CD4-positive, alpha-beta T cell treated with Interleukin-15 for 1 hour (primary cell): ENCODE measurements around the gene MYL6.
A peak's percentile ranks its signal among the peaks of the same experiment; 100 is the strongest.
"Not testable (repeated sequence)": the region's sequence is repeated elsewhere in the genome, so short reads cannot be mapped to it uniquely, and the experiment has no call there.

Experiments used
- DNase-seq: peaks from one replicate; pipeline ENCODE4 v3.0.0-alpha.2; 2020

Gene MYL6

GRCh38 chr12:56129942-56130495, 28.1 kb upstream of the MYL6 start:
- DNase-seq: no peak

- DNase-seq: no peak
These were observed 27.3 kb upstream of the MYL6 start for GRCh38 chr12:56130876-56131275.

- no peak for DNase-seq
These were observed 23.3 kb upstream of the MYL6 start for GRCh38 chr12:56134897-56135296.

GRCh38 chr12:56137853-56138571, 20.1 kb upstream of the MYL6 start:
- DNase-seq: no peak

- no peak for DNase-seq
These were observed 16.0 kb upstream of the MYL6 start for GRCh38 chr12:56141946-56142784.

GRCh38 chr12:56143217-56143616, 14.9 kb upstream of the MYL6 start:
- no peak for DNase-seq

GRCh38 chr12:56143870-56144269, 14.3 kb upstream of the MYL6 start:
- DNase-seq: no peak

- DNase-seq: no peak
These were observed 12.9 kb upstream of the MYL6 start for GRCh38 chr12:56145217-56145616.

GRCh38 chr12:56146492-56147460, 11.4 kb upstream of the MYL6 start:
- DNase-seq: no peak

- DNase-seq: no peak
These were observed 7.6 kb upstream of the MYL6 start for GRCh38 chr12:56150563-56150962.

- peak; percentile 57 for DNase-seq
These were observed 6.5 kb upstream of the MYL6 start for GRCh38 chr12:56151672-56152131.

GRCh38 chr12:56152132-56152755, 5.9 kb upstream of the MYL6 start, which contains the start of gene MYL6B:
MYL6B (plus strand) TSS chr12:56152587; CDS start chr12:56153919, 1,332 bp downstream.
- DNase-seq: peak; percentile 89

- DNase-seq: no peak
These were observed 5.1 kb upstream of the MYL6 start for GRCh38 chr12:56152756-56153677.

GRCh38 chr12:56153678-56154065, 4.5 kb upstream of the MYL6 start:
- no peak for DNase-seq

GRCh38 chr12:56154246-56154771, 3.9 kb upstream of the MYL6 start:
- no peak for DNase-seq

- DNase-seq: no peak
These were observed 3.3 kb upstream of the MYL6 start for GRCh38 chr12:56154818-56155217.

- no peak for DNase-seq
These were observed 2.8 kb upstream of the MYL6 start for GRCh38 chr12:56155256-56155845.

- DNase-seq: not testable (repeated sequence)
These were observed 1.5 kb upstream of the MYL6 start for GRCh38 chr12:56156464-56157200.
